CD4-positive, alpha-beta T cell treated with Interleukin-15 for 1 hour (primary cell): Measurements from ENCODE around the gene NAXD.
"Not testable (repeated sequence)": the region's sequence is repeated elsewhere in the genome, so short reads cannot be mapped to it uniquely, and the experiment has no call there.

Experiments used
- DNase-seq: peaks from one replicate; pipeline ENCODE4 v3.0.0-alpha.2; 2020

NAXD gene

GRCh38 chr13:110597041-110597689 lies 18.2 kb upstream of the NAXD start:
- no peak for DNase-seq

GRCh38 chr13:110600261-110600819 lies 15.0 kb upstream of the NAXD start:
- no peak for DNase-seq

GRCh38 chr13:110600980-110601379 lies 14.4 kb upstream of the NAXD start:
- no peak for DNase-seq

GRCh38 chr13:110605132-110605531 lies 10.2 kb upstream of the NAXD start:
- no peak for DNase-seq

- DNase-seq = not testable (repeated sequence)
These were observed 9.1 kb upstream of the NAXD start for GRCh38 chr13:110606281-110606680.

- no peak for DNase-seq
These were observed 7.6 kb upstream of the NAXD start for GRCh38 chr13:110607675-110608224.

GRCh38 chr13:110610955-110611595 lies 4.3 kb upstream of the NAXD start:
- no peak for DNase-seq

GRCh38 chr13:110615005-110615321 lies 382 bp upstream of the NAXD start:
- DNase-seq = no peak

GRCh38 chr13:110616103-110617101 lies 1.1 kb downstream of the NAXD start:
- DNase-seq = no peak

GRCh38 chr13:110617321-110618072 lies 2.2 kb downstream of the NAXD start:
- no peak for DNase-seq

- no peak for DNase-seq
These were observed 2.8 kb downstream of the NAXD start for GRCh38 chr13:110618167-110618566.

GRCh38 chr13:110618780-110619179 lies 3.4 kb downstream of the NAXD start:
- no peak for DNase-seq

GRCh38 chr13:110620596-110620995 lies 5.3 kb downstream of the NAXD start:
- DNase-seq = no peak

- DNase-seq = no peak
These were observed 9.7 kb downstream of the NAXD start for GRCh38 chr13:110624766-110625756.

GRCh38 chr13:110625771-110626321 lies 10.5 kb downstream of the NAXD start:
- no peak for DNase-seq

- no peak for DNase-seq
These were observed 11.2 kb downstream of the NAXD start for GRCh38 chr13:110626521-110626920.

- no peak for DNase-seq
These were observed 12.0 kb downstream of the NAXD start for GRCh38 chr13:110627351-110627750.

- DNase-seq = no peak
These were observed 12.6 kb downstream of the NAXD start for GRCh38 chr13:110627761-110628476.

GRCh38 chr13:110628477-110628793 lies 13.1 kb downstream of the NAXD start:
- DNase-seq = no peak
